HG02623 (cell line): ENCODE measurements around the gene NKTR.

Source experiments
- ATAC-seq: cut with Tn5 transposase; IDR thresholded peaks from one replicate; pipeline ENCODE4 v1.9.1; 2021; ENCODE audit warnings: moderate library complexity; ENCODE audit not compliant: unreplicated experiment

Gene NKTR

GRCh38 chr3:42661593-42662022 is 61.1 kb downstream of the NKTR start:
- ATAC-seq = no peak

- ATAC-seq = no peak
Observed at GRCh38 chr3:42662037-42662812, 61.7 kb downstream of the NKTR start.

GRCh38 chr3:42662813-42663535 is 62.5 kb downstream of the NKTR start:
- ATAC-seq = no peak

GRCh38 chr3:42663581-42664437 is 63.3 kb downstream of the NKTR start:
- no peak for ATAC-seq

- ATAC-seq = no peak
Observed at GRCh38 chr3:42664438-42664803, 63.9 kb downstream of the NKTR start.

GRCh38 chr3:42665050-42665878 is 64.8 kb downstream of the NKTR start:
- no peak for ATAC-seq

GRCh38 chr3:42666022-42666421 is 65.5 kb downstream of the NKTR start:
- ATAC-seq = no peak

- ATAC-seq = no peak
Observed at GRCh38 chr3:42666577-42666998, 66.1 kb downstream of the NKTR start.

- no peak for ATAC-seq
Observed at GRCh38 chr3:42667096-42667522, 66.6 kb downstream of the NKTR start.

- ATAC-seq = no peak
Observed at GRCh38 chr3:42667523-42668412, 67.3 kb downstream of the NKTR start.

GRCh38 chr3:42668413-42668760 is 67.9 kb downstream of the NKTR start:
- no peak for ATAC-seq

- ATAC-seq = no peak
Observed at GRCh38 chr3:42668793-42669217, 68.3 kb downstream of the NKTR start.

- no peak for ATAC-seq
Observed at GRCh38 chr3:42670051-42670576, 69.6 kb downstream of the NKTR start.

GRCh38 chr3:42670670-42671069 is 70.2 kb downstream of the NKTR start:
- ATAC-seq = no peak

GRCh38 chr3:42672515-42672914 is 72.0 kb downstream of the NKTR start:
- no peak for ATAC-seq

GRCh38 chr3:42673082-42673481 is 72.6 kb downstream of the NKTR start:
- no peak for ATAC-seq

- no peak for ATAC-seq
Observed at GRCh38 chr3:42674146-42674545, 73.7 kb downstream of the NKTR start.

- no peak for ATAC-seq
Observed at GRCh38 chr3:42675909-42676308, 75.4 kb downstream of the NKTR start.

GRCh38 chr3:42678447-42678846 is 78.0 kb downstream of the NKTR start:
- ATAC-seq = no peak
